Measurements from ENCODE around the gene ZNF613. TPM values are rescaled to one million over a fixed set of nuclear protein-coding genes. Genes with fewer than 3 reads are reported as not detected.

The ZNF613 gene
- total RNA-seq (7.9 TPM), polyA plus RNA-seq (5.2 TPM)
- long read RNA-seq, donor 1, partial matches to known transcripts, result 0 of 1 reads
- long read RNA-seq, donor 1, other reads (novel, unspliced or antisense), result 0 of 1 reads
- long read RNA-seq, donor 2, partial matches to known transcripts, result 0 of 4 reads
- long read RNA-seq, donor 2, other reads (novel, unspliced or antisense), result 0 of 4 reads
- long read RNA-seq, donor 3, partial matches to known transcripts, result 0 of 1 reads
- long read RNA-seq, donor 3, other reads (novel, unspliced or antisense), result 0 of 1 reads
- long read RNA-seq, donor 4, partial matches to known transcripts, result 0 of 1 reads
- long read RNA-seq, donor 4, other reads (novel, unspliced or antisense), result 0 of 1 reads
- long read RNA-seq, donor 5, partial matches to known transcripts, result 0 of 1 reads
- long read RNA-seq, donor 5, other reads (novel, unspliced or antisense), result 0 of 1 reads
- long read RNA-seq, donor 6, partial matches to known transcripts, result 0 of 1 reads
- long read RNA-seq, donor 6, other reads (novel, unspliced or antisense), result 0 of 1 reads
- long read RNA-seq, donor 7, partial matches to known transcripts, result 0 of 1 reads
- long read RNA-seq, donor 7, other reads (novel, unspliced or antisense), result 0 of 1 reads
- long read RNA-seq, donor 8, result 0 reads
- long read RNA-seq, donor 9, partial matches to known transcripts, result 0 of 1 reads
- long read RNA-seq, donor 9, other reads (novel, unspliced or antisense), result 0 of 1 reads
- long read RNA-seq, donor 10, result 0 reads

DNA sequence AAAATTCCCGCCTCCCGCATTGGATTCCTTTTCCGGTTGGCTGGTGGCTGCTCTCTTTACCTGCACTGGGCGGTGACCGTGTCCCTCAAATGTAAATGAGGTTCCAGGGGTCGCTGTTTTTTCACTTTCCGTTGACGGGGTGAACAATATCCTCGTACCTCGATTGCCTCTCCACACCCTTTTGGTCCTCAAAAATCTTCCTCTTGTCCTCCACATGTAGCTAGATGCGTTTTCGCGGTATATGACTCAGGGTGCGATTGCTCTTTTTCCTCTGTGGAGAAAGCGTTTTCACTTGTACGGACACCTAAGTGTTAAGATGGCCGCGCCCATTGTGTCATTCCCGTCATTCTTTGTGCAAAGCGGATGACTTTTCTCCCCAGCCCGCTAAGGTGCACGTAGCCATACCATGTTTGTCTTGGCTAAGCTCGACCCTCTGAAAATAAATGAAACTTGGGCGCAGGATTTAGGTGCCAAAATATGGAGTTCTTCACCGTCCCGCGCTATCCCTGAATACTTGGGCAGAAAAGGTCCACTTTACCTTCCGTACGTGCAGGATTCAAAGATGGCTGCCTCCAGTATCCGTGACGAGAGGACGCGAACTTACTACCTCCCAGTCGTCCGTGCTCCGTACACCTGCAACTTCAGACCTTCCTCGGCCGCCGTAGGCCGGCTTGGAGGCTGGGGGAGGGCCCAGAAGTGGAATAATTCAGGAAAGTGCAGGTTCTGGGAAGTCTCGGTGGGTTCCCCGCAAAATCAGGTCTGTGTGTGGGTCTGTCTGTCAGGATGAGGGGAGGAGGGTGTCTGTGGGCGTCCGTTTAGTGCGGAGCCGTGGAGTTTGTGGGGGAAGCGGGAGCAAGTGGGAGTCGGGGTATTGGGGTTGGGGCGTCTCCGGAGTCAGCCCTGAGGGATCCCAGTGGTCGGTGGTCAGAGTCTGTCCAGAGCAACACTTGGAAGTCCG, at the start of gene ZNF613:
ZNF613 (plus strand) TSS at position 689 of the 958 bp plus-strand sequence. CDS start 8,749 bp downstream, outside the sequence.
- Histone ChIP-seq H3K36me3 (ENCODE audit: control insufficient read depth in 2 of 2, insufficient read depth in 2 of 2, low read length in 1 of 2) (peaks cover 5 to 6% of the 10 kb centered on the region in 2 donors), H3K27ac (ENCODE audit: low read depth in 1 of 2, low read length in 1 of 2) (peak within 1 kb of the TSS; percentile 83 to 85), H3K4me3 (ENCODE audit: low read length in 2 of 2) (peak within 1 kb of the TSS; percentile 73 to 76), H3K27me3 (ENCODE audit: control insufficient read depth in 2 of 2, insufficient read depth in 1 of 2, low read length in 1 of 2) (no peaks in the 10 kb centered on the region), H3K9me3 (ENCODE audit: control insufficient read depth in 2 of 2, insufficient read depth in 1 of 2, low read length in 1 of 2) (peaks cover 5 to 17% of the 10 kb centered on the region in 2 donors), H3K4me1 (ENCODE audit: control insufficient read depth in 2 of 2, insufficient read depth in 2 of 2, low read length in 2 of 2) (peaks cover 4 to 7% of the 10 kb centered on the region in 2 donors)
- WGBS, result under 1% methylated on average over 52 of the region's 52 CpGs
- DNase-seq (ENCODE audit: low read depth in 6 of 9, low spot score in 9 of 9), result peak; percentile 83 to 96 (median 87)

DNA sequence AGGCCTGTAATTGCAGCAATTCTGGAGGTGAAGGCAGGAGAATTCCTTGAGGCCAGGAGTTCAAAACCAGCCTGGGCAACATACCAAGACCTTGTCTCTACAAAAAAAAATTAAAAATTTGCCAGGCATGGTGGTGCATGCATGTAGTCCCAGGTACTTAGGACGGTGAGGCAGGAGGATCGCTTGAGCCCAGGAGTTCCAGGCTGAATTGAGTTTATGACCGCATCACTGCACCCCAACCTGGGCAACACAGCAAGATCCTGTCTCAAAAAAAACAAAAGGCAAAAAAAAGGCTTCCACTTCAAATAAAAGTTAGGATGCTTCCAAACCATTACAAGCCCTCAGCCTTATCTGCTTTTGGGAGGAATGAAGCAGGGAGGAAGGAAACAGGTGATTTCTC, 44.8 kb upstream of the ZNF613 start:
- no peak overlapping the region for H3K27ac ChIP-seq (ENCODE audit: low read depth in 1 of 2, low read length in 1 of 2)
- 98% methylated on average over 3 of the region's 3 CpGs for WGBS
- H3K36me3 ChIP-seq (ENCODE audit: control insufficient read depth in 2 of 2, insufficient read depth in 2 of 2, low read length in 1 of 2), result peaks cover 0 to 16% of the 10 kb centered on the region in 2 donors
- H3K9me3 ChIP-seq (ENCODE audit: control insufficient read depth in 2 of 2, insufficient read depth in 1 of 2, low read length in 1 of 2), result peaks cover 1 to 11% of the 10 kb centered on the region in 2 donors
- no peak overlapping the region for H3K4me3 ChIP-seq (ENCODE audit: low read length in 2 of 2)
- no peaks in the 10 kb centered on the region for H3K4me1 ChIP-seq (ENCODE audit: control insufficient read depth in 2 of 2, insufficient read depth in 2 of 2, low read length in 2 of 2)
- no peaks in the 10 kb centered on the region for H3K27me3 ChIP-seq (ENCODE audit: control insufficient read depth in 2 of 2, insufficient read depth in 1 of 2, low read length in 1 of 2)
- no peak for DNase-seq (ENCODE audit: low read depth in 6 of 9, low spot score in 9 of 9)

GRCh38 chr19:51884713-51885112, 42.6 kb upstream of the ZNF613 start:
- H3K36me3 ChIP-seq (ENCODE audit: control insufficient read depth in 2 of 2, insufficient read depth in 2 of 2, low read length in 1 of 2), result peaks cover 5 to 9% of the 10 kb centered on the region in 2 donors
- DNase-seq (ENCODE audit: low read depth in 6 of 9, low spot score in 9 of 9), result no peak
- H3K9me3 ChIP-seq (ENCODE audit: control insufficient read depth in 2 of 2, insufficient read depth in 1 of 2, low read length in 1 of 2), result peaks cover 8 to 18% of the 10 kb centered on the region in 2 donors
- peaks cover 0 to 3% of the 10 kb centered on the region in 2 donors for H3K4me1 ChIP-seq (ENCODE audit: control insufficient read depth in 2 of 2, insufficient read depth in 2 of 2, low read length in 2 of 2)
- WGBS, result 97% methylated on average over 2 of the region's 2 CpGs
- H3K27ac ChIP-seq (ENCODE audit: low read depth in 1 of 2, low read length in 1 of 2), result no peak overlapping the region
- peaks cover 0 to 2% of the 10 kb centered on the region in 2 donors for H3K27me3 ChIP-seq (ENCODE audit: control insufficient read depth in 2 of 2, insufficient read depth in 1 of 2, low read length in 1 of 2)
- H3K4me3 ChIP-seq (ENCODE audit: low read length in 2 of 2), result no peak overlapping the region

DNA sequence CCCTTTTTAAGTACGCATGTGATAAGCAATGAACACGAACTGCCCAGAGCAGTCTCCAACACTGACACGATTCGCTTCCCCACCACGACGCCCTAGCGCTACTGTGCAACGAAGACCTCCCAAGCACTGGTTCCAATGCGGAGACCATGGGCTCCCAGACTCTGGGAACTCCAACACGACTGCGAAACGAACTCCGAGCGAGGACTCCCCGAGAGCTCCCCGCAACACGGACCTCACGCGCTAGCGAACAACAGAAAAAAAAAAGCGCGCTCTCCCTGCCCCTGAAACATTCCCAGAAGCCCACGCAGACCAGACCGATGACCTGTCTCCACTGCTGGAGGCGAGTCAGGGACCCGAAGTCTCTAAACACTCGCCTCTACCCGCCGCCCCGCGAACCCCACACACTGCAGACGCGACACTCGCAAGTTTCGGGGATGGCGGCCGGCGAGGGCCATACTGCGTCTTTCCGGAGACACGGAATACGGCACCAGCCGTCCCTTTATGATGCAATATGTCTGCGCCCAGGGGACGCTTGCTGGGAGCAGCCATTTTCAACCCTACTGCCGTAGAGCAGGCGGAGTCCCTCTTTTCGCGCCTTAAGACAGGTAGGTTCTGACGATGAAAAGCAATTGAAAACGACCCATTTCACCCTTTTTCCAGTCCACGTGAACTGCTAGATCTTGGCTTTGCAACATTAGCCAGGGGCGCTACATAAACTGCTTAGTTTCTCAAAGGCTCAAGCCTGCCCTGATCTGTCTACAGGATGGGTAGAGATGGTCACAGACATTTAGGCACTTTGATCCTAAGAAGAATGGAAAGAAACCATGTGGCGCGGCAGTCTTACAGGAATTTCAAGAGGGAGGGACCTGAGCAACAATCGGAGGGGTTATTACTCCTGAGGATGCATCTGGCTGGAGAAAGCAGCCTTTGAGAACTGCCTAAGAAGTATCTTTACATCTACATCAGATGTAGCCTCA, 39.5 kb upstream of the ZNF613 start, which contains the start of gene ZNF577:
ZNF577 (minus strand) TSS at position 430 of the 977 bp plus-strand sequence. CDS start 7,569 bp downstream, outside the sequence.
- H3K9me3 ChIP-seq (ENCODE audit: control insufficient read depth in 2 of 2, insufficient read depth in 1 of 2, low read length in 1 of 2), result peaks cover 22 to 32% of the 10 kb centered on the region in 2 donors
- peak; percentile 47 to 93 (median 75) for DNase-seq (ENCODE audit: low read depth in 6 of 9, low spot score in 9 of 9)
- H3K36me3 ChIP-seq (ENCODE audit: control insufficient read depth in 2 of 2, insufficient read depth in 2 of 2, low read length in 1 of 2), result peaks cover 28 to 31% of the 10 kb centered on the region in 2 donors
- H3K4me3 ChIP-seq (ENCODE audit: low read length in 2 of 2), result peak within 1 kb of the TSS; percentile 57 to 60
- 20% methylated on average over 56 of the region's 56 CpGs for WGBS
- H3K4me1 ChIP-seq (ENCODE audit: control insufficient read depth in 2 of 2, insufficient read depth in 2 of 2, low read length in 2 of 2), result peaks cover 0 to 3% of the 10 kb centered on the region in 2 donors
- H3K27me3 ChIP-seq (ENCODE audit: control insufficient read depth in 2 of 2, insufficient read depth in 1 of 2, low read length in 1 of 2), result peaks cover 0 to 2% of the 10 kb centered on the region in 2 donors
- peak within 1 kb of the TSS; percentile 50 to 76 for H3K27ac ChIP-seq (ENCODE audit: low read depth in 1 of 2, low read length in 1 of 2)

DNA sequence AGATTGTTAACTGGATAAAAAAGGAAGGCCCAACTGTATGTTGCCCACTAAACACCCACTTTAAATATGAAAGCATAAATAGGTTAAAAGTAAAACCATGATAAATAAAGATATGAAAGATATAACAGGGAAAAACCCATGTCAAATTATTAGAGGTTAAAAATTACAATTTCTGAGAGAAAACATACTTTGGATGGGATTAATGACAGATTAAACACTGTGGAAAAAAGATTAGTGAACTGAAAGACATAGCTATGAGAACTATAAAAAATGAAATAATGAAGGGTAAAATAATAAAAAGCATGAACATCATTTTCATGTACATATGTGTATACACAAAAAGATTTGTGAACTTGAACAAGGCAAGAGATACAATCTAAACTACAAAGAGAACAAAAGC, 37.3 kb upstream of the ZNF613 start:
- no peak overlapping the region for H3K27ac ChIP-seq (ENCODE audit: low read depth in 1 of 2, low read length in 1 of 2)
- peaks cover 40 to 49% of the 10 kb centered on the region in 2 donors for H3K36me3 ChIP-seq (ENCODE audit: control insufficient read depth in 2 of 2, insufficient read depth in 2 of 2, low read length in 1 of 2)
- peaks cover 28 to 38% of the 10 kb centered on the region in 2 donors for H3K9me3 ChIP-seq (ENCODE audit: control insufficient read depth in 2 of 2, insufficient read depth in 1 of 2, low read length in 1 of 2)

DNA sequence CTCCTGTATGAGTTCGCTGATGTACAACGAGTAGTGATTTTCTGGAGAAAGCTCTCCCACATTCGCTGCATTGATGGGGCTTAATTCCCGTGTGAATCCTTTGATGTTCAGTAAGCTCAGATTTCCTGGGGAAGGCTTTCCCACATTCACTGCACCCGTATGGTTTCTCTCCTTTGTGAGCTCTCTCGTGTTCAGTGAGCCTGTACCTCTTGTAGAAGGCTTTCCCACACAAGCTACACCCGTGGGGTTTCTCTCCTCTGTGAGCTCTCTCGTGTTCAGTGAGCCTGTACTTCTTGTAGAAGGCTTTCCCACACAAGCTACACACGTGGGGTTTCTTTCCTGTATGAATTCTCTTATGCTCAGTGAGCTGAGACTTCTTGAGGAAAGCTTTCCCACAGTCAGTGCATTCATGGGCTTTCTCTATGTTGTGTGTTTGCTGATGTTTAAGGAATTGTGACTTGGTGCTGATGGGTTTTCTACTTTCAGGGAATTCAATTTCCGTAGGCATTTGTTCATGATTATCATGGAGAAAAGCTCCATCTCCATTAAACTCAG, 36.0 kb upstream of the ZNF613 start:
- WGBS, result 98% methylated on average over 10 of the region's 10 CpGs
- peak in 1 of 9 donors; percentile 12 for DNase-seq (ENCODE audit: low read depth in 6 of 9, low spot score in 9 of 9)
- Histone ChIP-seq H3K4me1 (ENCODE audit: control insufficient read depth in 2 of 2, insufficient read depth in 2 of 2, low read length in 2 of 2) (peaks cover 0 to 3% of the 10 kb centered on the region in 2 donors), H3K27ac (ENCODE audit: low read depth in 1 of 2, low read length in 1 of 2) (no peak overlapping the region), H3K9me3 (ENCODE audit: control insufficient read depth in 2 of 2, insufficient read depth in 1 of 2, low read length in 1 of 2) (peaks cover 33 to 38% of the 10 kb centered on the region in 2 donors), H3K27me3 (ENCODE audit: control insufficient read depth in 2 of 2, insufficient read depth in 1 of 2, low read length in 1 of 2) (peaks cover 0 to 2% of the 10 kb centered on the region in 2 donors), H3K4me3 (ENCODE audit: low read length in 2 of 2) (no peak overlapping the region), H3K36me3 (ENCODE audit: control insufficient read depth in 2 of 2, insufficient read depth in 2 of 2, low read length in 1 of 2) (peaks cover 52 to 58% of the 10 kb centered on the region in 2 donors)

More for the DNA sequence above, 37.3 kb upstream of the ZNF613 start:
- no peak for DNase-seq (ENCODE audit: low read depth in 6 of 9, low spot score in 9 of 9)
- Histone ChIP-seq H3K4me1 (ENCODE audit: control insufficient read depth in 2 of 2, insufficient read depth in 2 of 2, low read length in 2 of 2) (peaks cover 0 to 3% of the 10 kb centered on the region in 2 donors), H3K4me3 (ENCODE audit: low read length in 2 of 2) (no peak overlapping the region), H3K27me3 (ENCODE audit: control insufficient read depth in 2 of 2, insufficient read depth in 1 of 2, low read length in 1 of 2) (peaks cover 0 to 2% of the 10 kb centered on the region in 2 donors)

GRCh38 chr19:51901860-51902259, 25.4 kb upstream of the ZNF613 start:
- Histone ChIP-seq H3K4me1 (ENCODE audit: control insufficient read depth in 2 of 2, insufficient read depth in 2 of 2, low read length in 2 of 2) (peaks cover 0 to 6% of the 10 kb centered on the region in 2 donors), H3K9me3 (ENCODE audit: control insufficient read depth in 2 of 2, insufficient read depth in 1 of 2, low read length in 1 of 2) (peaks cover 26 to 53% of the 10 kb centered on the region in 2 donors), H3K27ac (ENCODE audit: low read depth in 1 of 2, low read length in 1 of 2) (no peak overlapping the region), H3K27me3 (ENCODE audit: control insufficient read depth in 2 of 2, insufficient read depth in 1 of 2, low read length in 1 of 2) (peaks cover 0 to 3% of the 10 kb centered on the region in 2 donors), H3K36me3 (ENCODE audit: control insufficient read depth in 2 of 2, insufficient read depth in 2 of 2, low read length in 1 of 2) (peaks cover 36 to 44% of the 10 kb centered on the region in 2 donors), H3K4me3 (ENCODE audit: low read length in 2 of 2) (no peak overlapping the region)
- WGBS, result 98% methylated on average over 4 of the region's 4 CpGs
- DNase-seq (ENCODE audit: low read depth in 6 of 9, low spot score in 9 of 9), result no peak
